Measurements from ENCODE around the gene RPS6KA4. TPM values are rescaled to one million over a fixed set of nuclear protein-coding genes. Genes with fewer than 3 reads are reported as not detected.

The RPS6KA4 gene
- total RNA-seq, 1 donor from 2014 or later: 12.7 TPM

DNA sequence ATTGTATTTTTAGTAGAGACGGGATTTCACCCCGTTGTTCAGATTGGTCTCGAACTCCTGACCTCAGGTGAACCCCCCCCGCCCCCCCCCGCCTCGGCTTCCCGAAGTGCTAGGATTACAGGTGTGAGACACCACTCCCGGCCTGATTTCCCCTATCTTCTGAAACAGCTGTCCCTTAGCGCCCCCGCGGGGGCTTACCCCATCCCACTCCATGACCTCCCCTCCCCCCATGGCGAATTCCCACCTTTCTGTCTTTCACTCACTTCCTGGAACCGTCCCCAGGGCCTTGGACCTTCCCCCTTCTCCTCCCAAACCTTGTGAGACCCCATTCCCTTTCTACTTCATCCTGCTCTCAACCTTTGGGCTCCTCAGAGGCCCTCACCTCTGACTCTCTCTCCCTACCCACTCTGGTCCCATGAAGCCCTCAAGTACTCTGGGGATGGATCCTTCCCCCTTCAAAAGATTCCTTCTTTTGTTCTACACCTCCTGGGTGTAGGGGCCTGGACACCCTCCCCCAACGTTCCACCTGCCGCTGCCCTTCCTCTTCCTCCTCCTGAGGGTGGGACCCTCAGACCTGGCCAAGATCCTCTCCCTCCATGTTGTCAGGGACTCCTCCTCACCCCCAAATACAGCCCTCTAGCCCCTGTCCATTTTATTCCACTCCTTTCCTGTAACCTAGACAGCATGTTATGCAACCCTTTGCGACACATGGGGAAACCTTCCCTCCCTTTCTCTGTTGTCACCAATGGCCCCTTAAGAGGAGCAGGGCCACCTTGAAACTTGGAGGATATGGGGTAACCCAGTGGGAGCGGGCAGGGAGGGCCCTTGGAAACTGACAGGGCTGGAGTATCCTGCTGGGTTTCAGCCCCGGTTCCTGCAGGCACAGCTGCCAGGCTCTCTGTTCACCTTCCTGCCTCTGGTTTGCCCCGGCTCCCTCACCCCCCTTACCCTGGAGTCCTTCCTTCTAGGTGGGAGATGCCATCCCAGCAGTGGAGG is 39.9 kb upstream of the RPS6KA4 start:
- Mint-ChIP-seq H3K36me3 (peaks cover 12% of the 10 kb centered on the region), H3K4me1 (peaks cover 17% of the 10 kb centered on the region), H3K27ac (peak overlapping the region; percentile 30), H3K4me3 (peak overlapping the region; percentile 95), H3K27me3 (ENCODE audit: insufficient read depth, low read depth) (peaks cover 8% of the 10 kb centered on the region), H3K9me3 (no peaks in the 10 kb centered on the region)
- peaks cover 26% of the 10 kb centered on the region for H3K79me2 ChIP-seq (ENCODE audit: low read depth)
- no peak overlapping the region for H3K27ac ChIP-seq
- H4K20me1 ChIP-seq (ENCODE audit: low read depth): peaks cover 12% of the 10 kb centered on the region
- H3K9ac ChIP-seq: peak overlapping the region; percentile 55
- H3K27me3 ChIP-seq: no peaks in the 10 kb centered on the region
- peaks cover 29% of the 10 kb centered on the region for H3F3A ChIP-seq (ENCODE audit: low read depth)
- DNase-seq (ENCODE audit: low spot score): no peak
- H2AFZ ChIP-seq (replicated peaks): peak overlapping the region; percentile 78
- H3K36me3 ChIP-seq: no peaks in the 10 kb centered on the region
- peaks cover 12% of the 10 kb centered on the region for H3K4me1 ChIP-seq
- H3K4me3 ChIP-seq: peak overlapping the region; percentile 82
- TF ChIP-seq EZH2 (IDR thresholded peaks at IDR 0.05) (no peak), EZH2phosphoT487 (IDR thresholded peaks at IDR 0.05) (no peak)
- TF ChIP-seq, protein P1, sequence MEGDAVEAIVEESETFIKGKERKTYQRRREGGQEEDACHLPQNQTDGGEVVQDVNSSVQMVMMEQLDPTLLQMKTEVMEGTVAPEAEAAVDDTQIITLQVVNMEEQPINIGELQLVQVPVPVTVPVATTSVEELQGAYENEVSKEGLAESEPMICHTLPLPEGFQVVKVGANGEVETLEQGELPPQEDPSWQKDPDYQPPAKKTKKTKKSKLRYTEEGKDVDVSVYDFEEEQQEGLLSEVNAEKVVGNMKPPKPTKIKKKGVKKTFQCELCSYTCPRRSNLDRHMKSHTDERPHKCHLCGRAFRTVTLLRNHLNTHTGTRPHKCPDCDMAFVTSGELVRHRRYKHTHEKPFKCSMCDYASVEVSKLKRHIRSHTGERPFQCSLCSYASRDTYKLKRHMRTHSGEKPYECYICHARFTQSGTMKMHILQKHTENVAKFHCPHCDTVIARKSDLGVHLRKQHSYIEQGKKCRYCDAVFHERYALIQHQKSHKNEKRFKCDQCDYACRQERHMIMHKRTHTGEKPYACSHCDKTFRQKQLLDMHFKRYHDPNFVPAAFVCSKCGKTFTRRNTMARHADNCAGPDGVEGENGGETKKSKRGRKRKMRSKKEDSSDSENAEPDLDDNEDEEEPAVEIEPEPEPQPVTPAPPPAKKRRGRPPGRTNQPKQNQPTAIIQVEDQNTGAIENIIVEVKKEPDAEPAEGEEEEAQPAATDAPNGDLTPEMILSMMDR (IDR thresholded peaks at IDR 0.05): no peak
- H3K4me2 ChIP-seq: peak overlapping the region; percentile 72
- no peaks in the 10 kb centered on the region for H3K9me3 ChIP-seq (ENCODE audit: low read depth)

DNA sequence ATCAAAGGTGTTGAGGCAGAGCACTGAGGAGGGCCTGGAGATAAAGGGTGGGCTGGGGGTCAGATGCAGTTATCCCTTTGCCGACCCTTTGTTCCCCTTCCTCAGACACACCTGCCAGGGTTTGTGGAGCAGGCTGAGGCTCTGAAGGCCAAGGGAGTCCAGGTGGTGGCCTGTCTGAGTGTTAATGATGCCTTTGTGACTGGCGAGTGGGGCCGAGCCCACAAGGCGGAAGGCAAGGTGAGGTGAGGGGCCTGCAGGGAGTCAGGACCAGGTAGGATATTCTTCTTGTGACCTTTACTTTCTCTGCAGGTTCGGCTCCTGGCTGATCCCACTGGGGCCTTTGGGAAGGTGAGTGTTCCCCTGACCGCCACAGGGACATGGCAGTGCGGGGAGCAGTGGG is 38.4 kb upstream of the RPS6KA4 start:
- TF ChIP-seq, protein P1 (IDR thresholded peaks at IDR 0.05): no peak
- TF ChIP-seq EZH2 (IDR thresholded peaks at IDR 0.05): no peak
- no peak for TF ChIP-seq EZH2phosphoT487 (IDR thresholded peaks at IDR 0.05)

DNA sequence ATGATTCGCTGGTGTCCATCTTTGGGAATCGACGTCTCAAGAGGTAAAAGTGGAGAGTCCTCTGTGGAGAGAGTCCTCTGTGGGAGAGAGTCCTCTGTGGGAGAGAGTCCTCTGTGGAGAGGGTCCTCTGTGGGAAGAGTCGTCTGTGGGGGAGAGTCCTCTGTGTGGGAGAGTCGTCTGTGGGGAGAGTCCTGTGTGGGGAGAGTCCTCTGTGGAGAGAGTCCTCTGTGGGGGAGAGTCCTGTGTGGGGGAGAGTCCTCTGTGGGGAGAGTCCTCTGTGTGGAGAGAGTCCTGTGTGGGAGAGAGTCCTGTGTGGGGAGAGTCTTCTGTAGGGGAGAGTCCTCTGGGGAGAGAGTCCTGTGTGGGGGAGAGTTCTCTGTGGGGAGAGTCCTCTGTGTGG is 37.9 kb upstream of the RPS6KA4 start:
- H3K9me3 Mint-ChIP-seq: no peaks in the 10 kb centered on the region
- Histone ChIP-seq H3K9me3 (ENCODE audit: low read depth) (no peaks in the 10 kb centered on the region), H3K4me2 (no peak overlapping the region), H3K9ac (no peak overlapping the region), H3K36me3 (no peaks in the 10 kb centered on the region), H3K27ac (no peak overlapping the region), H3F3A (ENCODE audit: low read depth) (peaks cover 21% of the 10 kb centered on the region), H2AFZ (replicated peaks) (no peak overlapping the region), H3K27me3 (no peaks in the 10 kb centered on the region), H3K4me1 (peaks cover 12% of the 10 kb centered on the region), H3K4me3 (no peak overlapping the region), H4K20me1 (ENCODE audit: low read depth) (peaks cover 10% of the 10 kb centered on the region), H3K79me2 (ENCODE audit: low read depth) (peaks cover 25% of the 10 kb centered on the region)
- H3K4me1 Mint-ChIP-seq: peaks cover 15% of the 10 kb centered on the region
- TF ChIP-seq, protein P1 (IDR thresholded peaks at IDR 0.05): no peak
- TF ChIP-seq EZH2phosphoT487 (IDR thresholded peaks at IDR 0.05) (no peak), EZH2 (IDR thresholded peaks at IDR 0.05) (no peak)
- H3K36me3 Mint-ChIP-seq: peaks cover 10% of the 10 kb centered on the region
- H3K27ac Mint-ChIP-seq: no peak overlapping the region
- H3K27me3 Mint-ChIP-seq (ENCODE audit: insufficient read depth, low read depth): peaks cover 8% of the 10 kb centered on the region
- H3K4me3 Mint-ChIP-seq: peak overlapping the region; percentile 72
- no peak for DNase-seq (ENCODE audit: low spot score)

More for the DNA sequence above, 38.4 kb upstream of the RPS6KA4 start:
- Histone ChIP-seq H3F3A (ENCODE audit: low read depth) (peaks cover 23% of the 10 kb centered on the region), H3K36me3 (no peaks in the 10 kb centered on the region), H4K20me1 (ENCODE audit: low read depth) (peaks cover 12% of the 10 kb centered on the region), H2AFZ (replicated peaks) (no peak overlapping the region), H3K9ac (no peak overlapping the region), H3K27me3 (no peaks in the 10 kb centered on the region), H3K4me1 (peaks cover 12% of the 10 kb centered on the region), H3K9me3 (ENCODE audit: low read depth) (no peaks in the 10 kb centered on the region), H3K4me3 (no peak overlapping the region), H3K4me2 (no peak overlapping the region), H3K79me2 (ENCODE audit: low read depth) (peaks cover 26% of the 10 kb centered on the region), H3K27ac (no peak overlapping the region)
- Mint-ChIP-seq H3K4me3 (peak overlapping the region; percentile 66), H3K27me3 (ENCODE audit: insufficient read depth, low read depth) (peaks cover 8% of the 10 kb centered on the region), H3K9me3 (no peaks in the 10 kb centered on the region), H3K36me3 (peaks cover 10% of the 10 kb centered on the region), H3K4me1 (peaks cover 15% of the 10 kb centered on the region), H3K27ac (no peak overlapping the region)
- DNase-seq (ENCODE audit: low spot score): no peak
